K562 treated with DMSO at 1 percent for 24 hours (cell line): ENCODE data around the gene KCNN4. TPM values are rescaled to one million over a fixed set of nuclear protein-coding genes. Genes with fewer than 3 reads are reported as not detected.

Experiments used
- total RNA-seq: library from RNA; unstranded; fragments of 300-600 nt; gene quantifications from 2 replicates; pipeline ENCODE4 v1.2.3, GENCODE V29; 2022; ENCODE audit warnings: low read depth; ENCODE audit not compliant: insufficient read depth

Gene KCNN4
- 9.6 and 13.3 TPM in 2 replicates for total RNA-seq

DNA sequence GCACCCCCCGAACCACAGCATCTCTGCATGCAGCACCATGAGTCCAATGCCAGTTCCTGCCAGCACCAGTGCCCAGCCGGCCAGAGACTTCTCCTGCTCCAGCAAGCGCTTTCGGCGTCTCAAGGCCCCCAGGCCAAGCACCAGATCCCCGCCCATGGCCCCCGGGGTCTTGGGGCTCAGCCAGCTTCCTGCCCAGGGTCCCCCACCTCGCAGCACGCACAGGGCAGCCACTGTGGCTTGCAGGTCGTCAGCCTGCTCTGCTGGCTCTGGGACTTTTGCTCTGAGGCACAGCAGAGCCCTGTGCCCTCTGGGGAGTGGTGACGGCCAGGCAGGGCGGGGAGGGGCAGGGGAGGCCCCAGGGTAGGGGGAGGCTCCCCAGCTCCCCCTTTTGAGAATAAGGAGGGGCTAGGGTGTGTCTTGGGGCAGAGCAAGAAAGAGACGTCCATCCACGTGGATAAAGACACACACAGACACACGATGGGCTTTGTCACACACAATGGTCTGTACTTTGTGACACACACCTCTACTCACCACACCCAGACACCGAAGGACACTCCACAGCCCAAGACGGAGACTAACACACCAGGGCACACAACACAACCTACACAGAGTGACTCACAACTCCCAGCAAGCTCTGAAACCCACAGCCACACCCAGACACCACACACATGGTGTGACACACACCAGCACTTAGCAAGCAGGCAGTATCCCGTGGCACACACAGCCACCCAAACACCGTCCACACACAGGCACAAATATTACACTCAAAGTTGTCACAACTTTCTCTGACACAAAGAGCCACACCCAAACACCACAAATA, at the start of gene KCNN4:
KCNN4 (minus strand) TSS at position 268 of the 820 bp plus-strand sequence; CDS start at position 156, 112 bp downstream.

DNA sequence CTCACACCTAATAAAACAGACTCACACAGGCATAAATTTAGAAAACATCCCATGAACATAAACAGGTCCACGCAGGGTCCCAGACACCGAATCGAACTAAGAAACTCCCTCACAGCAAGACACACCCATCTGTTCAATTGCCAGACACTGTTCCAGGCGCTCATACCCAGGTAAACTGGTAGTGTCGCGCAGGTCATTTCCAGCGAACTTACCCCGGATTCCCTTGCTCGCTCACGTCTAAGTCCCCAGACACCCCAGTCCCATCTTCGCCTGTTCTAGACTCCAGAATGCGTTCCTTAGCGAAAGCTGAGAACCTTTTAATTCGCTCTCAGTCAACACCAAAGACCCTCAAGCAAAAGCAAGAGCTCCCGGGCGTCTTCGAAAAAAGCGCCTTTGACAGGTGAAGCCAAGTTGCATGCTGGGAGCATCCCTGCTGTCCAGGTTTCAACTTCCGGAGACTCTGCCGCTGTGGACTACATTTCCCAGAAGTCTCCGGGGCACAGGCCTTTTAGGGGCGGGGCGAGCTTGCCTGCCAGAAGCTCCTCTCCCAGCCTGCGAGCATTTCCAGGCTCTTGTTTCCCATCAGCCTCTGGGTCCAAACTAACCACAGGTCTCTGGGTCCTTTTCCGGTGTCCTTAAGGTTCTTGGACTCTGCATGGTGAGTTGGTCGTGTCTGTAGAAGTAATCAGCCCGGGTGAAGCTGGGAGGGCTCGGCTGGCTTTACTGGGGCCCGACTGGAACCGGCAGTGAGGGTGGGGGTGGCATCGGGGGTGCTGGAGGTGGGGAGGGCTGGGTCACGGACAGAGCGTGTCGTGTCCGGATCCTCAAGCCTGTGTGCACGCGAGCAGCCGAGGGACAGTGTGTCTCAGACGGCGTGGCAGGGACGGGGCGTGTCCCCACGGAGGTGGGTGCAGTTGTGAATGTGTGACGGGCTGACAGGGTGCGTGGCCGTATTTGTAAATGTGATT, 46.3 kb upstream of the KCNN4 start, which contains the start of gene ZNF283:
ZNF283 (plus strand) TSS at position 535 of the 968 bp plus-strand sequence. CDS start 6,184 bp downstream, outside the sequence.

DNA sequence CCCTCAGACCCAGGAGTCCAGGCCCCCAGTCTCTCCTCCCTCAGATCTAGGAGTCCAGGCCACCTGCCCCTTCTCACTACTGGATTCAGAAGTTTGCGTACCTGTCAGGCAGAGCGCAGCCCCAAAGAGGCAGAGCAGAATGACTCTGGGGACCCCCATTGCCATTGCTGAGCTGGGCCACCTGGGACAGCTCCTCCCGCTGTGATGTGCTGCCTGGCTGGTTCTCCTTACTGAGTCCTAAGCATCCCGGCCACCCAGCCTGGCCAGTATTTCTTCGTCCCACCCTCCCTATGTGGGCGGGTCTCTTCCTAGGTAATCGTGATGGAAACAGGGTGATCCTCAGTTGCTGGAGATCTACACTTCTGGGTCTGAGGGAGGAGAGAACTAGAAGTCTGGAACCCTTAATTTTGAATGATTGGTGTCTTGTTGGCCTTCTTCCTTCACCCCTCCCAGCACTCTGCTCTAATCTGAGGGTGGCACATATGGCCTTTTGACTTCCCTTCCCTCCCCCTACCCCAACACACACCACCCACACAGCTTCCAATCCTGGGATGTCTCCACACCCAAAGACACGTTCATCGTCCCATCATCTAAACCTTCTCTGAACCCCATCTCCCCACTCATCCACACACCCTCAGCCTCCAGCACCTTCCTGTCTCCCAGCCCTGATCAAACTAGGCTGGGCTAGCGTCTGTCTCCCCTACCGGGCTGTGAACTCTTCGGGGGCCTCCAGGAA, 21.6 kb upstream of the KCNN4 start, which contains the start of gene LYPD5:
LYPD5 (minus strand) TSS at position 232 of the 736 bp plus-strand sequence; CDS start at position 165, 67 bp downstream.

DNA sequence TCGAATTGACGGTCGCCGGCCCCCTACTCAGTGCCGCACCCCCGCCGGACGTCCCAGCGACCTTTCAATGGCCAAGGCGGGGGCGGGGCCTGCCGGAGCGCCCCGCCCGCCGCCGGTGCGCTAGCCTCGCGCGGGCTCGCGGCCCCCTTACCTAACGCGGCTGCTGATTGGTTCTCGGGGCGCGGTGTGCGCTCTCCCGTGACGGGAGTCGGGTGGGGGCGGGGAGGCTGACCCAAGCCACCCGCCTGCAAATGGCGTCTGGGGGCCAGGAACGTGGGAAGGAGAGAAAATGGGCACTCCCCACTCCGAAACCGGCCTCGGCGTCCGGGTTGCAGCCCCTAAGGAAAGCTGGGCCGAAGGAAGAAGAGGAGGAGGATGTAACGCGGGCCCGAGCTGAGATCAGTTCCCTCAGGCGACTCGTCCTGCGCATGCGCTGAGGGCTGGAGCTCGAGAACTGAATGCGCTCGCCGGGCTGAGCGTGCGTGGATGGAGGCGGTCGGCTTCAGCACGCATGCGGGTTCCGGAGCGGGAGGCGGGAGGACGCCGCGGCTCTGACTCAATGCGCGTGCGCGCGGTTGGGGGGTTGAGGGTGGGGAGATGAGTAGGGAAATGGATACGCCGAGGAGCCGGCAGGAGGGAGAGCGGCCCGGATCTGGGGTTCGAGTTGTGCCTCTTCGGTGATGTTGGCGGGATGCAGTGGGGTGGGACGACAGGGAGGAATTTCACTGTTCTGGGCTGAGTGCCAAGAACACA, 26.1 kb downstream of the KCNN4 start, which contains the start of gene SMG9:
SMG9 (minus strand) TSS at position 460 of the 753 bp plus-strand sequence. CDS start 4,221 bp downstream, outside the sequence.

Other genes with a start within 250 kb of the KCNN4 start
- 1.6 and 1.7 TPM in 2 replicates for gene ZNF575, start 247.8 kb downstream of the KCNN4 start, total RNA-seq
- gene XRCC1, start 205.4 kb downstream of the KCNN4 start, total RNA-seq, result 55.8 and 58.5 TPM in 2 replicates
- gene PINLYP, start 205.2 kb downstream of the KCNN4 start, total RNA-seq, result 3.8 and 5.8 TPM in 2 replicates
- gene IRGQ, start 184.8 kb downstream of the KCNN4 start, total RNA-seq, result 5.8 and 6.6 TPM in 2 replicates
- 15.1 and 23.4 TPM in 2 replicates for gene ZNF576, start 184.4 kb downstream of the KCNN4 start, total RNA-seq
- 0.58 and 0.60 TPM in 2 replicates for gene SRRM5, start 168.9 kb downstream of the KCNN4 start, total RNA-seq
- gene ZNF428, start 161.3 kb downstream of the KCNN4 start, total RNA-seq, result 82.2 and 85.2 TPM in 2 replicates
- gene CADM4, start 141.1 kb downstream of the KCNN4 start, total RNA-seq, result 5.5 and 7.5 TPM in 2 replicates
- 29.6 and 32.2 TPM in 2 replicates for gene PLAUR, start 110.8 kb downstream of the KCNN4 start, total RNA-seq
- not detected in 2 replicates for gene IRGC, start 64.9 kb downstream of the KCNN4 start, total RNA-seq
- 35.8 and 36.2 TPM in 2 replicates for gene SMG9, start 26.0 kb downstream of the KCNN4 start, total RNA-seq
- gene LYPD5, start 21.5 kb upstream of the KCNN4 start, total RNA-seq, result 0.42 and 0.65 TPM in 2 replicates
- 2.8 and 4.5 TPM in 2 replicates for gene ZNF283, start 46.3 kb upstream of the KCNN4 start, total RNA-seq
- 0.95 and 3.1 TPM in 2 replicates for gene ZNF404, start 103.0 kb upstream of the KCNN4 start, total RNA-seq
- gene ZNF45, start 154.3 kb upstream of the KCNN4 start, total RNA-seq, result 3.9 and 6.3 TPM in 2 replicates
- gene ZNF221, start 170.3 kb upstream of the KCNN4 start, total RNA-seq, result 0.38 and 0.61 TPM in 2 replicates
- gene ZNF155, start 203.2 kb upstream of the KCNN4 start, total RNA-seq, result 0.46 TPM in 1 of 2 replicates, not detected in the other
- gene ZNF230, start 222.0 kb upstream of the KCNN4 start, total RNA-seq, result 0.96 and 1.4 TPM in 2 replicates
- gene ZNF222, start 244.4 kb upstream of the KCNN4 start, total RNA-seq, result 2.1 and 3.5 TPM in 2 replicates